ENCODE data around the gene AKAP7.
"Not testable (repeated sequence)": the region's sequence is repeated elsewhere in the genome, so short reads cannot be mapped to it uniquely, and the experiment has no call there.

AKAP7 gene

GRCh38 chr6:131135244-131136020 is at the start of gene AKAP7:
TSS of gene AKAP7 (plus strand) at chr6:131135467. CDS start at chr6:131135764, 297 bp downstream.
- DNase-seq (ENCODE audit: low spot score) = peak; percentile 54

- not testable (repeated sequence) for DNase-seq (ENCODE audit: low spot score)
Observed at GRCh38 chr6:131090339-131090738, 44.9 kb upstream of the AKAP7 start.

DNA sequence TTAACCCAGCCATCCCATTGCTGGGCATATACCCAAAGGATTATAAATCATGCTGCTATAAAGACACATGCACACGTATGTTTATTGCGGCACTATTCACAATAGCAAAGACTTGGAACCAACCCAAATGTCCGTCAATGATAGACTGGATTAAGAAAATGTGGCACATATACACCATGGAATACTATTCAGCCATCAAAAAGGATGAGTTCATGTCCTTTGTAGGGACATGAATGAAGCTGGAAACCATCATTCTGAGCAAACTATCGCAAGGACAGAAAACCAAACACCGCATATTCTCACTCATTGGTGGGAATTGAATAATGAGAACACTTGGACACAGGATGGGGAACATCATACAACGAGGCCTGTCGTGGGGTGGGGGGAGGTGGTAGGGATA is 43.3 kb upstream of the AKAP7 start:
- DNase-seq (ENCODE audit: low spot score) = not testable (repeated sequence)

GRCh38 chr6:131093334-131093733 is 41.9 kb upstream of the AKAP7 start:
- DNase-seq (ENCODE audit: low spot score) = no peak

DNA sequence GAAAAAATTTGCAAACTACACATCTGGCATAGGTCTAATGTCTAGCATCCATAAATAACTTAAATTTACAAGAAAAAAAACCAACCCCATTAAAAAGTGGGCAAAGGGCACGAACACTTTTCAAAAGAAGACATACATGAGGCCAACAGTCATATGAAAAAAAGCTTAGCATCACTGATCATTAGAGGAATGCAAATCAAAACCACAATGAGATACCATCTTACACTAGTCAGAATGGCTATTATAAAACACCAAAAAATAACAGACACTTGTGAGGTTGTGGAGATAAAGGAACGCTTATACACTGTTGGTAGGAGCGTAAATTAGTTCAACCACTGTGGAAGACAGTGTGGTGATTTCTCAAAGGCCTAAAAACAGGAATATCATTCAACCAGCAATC is 38.5 kb upstream of the AKAP7 start:
- no peak for DNase-seq (ENCODE audit: low spot score)

DNA sequence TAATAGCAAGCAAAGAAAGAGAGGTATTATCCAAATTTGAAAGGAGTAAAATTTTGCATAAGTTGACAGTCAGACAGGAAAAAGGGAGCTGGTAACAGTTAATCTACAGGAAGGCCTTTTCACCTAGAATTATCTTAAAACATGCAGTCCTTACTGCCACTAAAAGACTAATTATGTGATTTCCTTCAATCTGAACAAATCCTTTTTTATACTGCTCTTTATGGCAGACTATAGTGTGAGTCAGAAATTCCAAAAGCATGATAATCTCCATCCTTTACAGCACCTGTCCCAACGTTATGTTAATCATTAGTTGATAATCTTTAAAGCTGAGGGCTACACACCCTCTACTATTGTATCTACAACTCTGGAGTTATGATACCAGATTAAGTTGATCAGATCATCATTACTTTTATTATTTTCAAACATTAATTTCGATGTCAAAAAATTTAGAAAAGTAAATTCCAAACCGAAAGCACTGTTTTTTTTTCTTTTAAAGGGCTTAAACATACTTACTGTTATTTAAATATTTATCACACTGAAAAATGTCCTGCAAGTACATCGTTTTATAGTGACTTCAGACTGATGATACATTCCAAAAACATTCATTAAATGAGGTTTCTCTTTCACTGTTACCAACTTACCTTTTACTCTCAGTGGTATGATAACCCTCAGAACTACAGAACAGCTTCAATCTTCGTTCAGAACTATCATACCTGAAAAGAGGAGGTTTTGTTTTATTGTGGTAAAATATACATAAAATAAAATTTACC is 33.2 kb upstream of the AKAP7 start:
- no peak for DNase-seq (ENCODE audit: low spot score)

- no peak for DNase-seq (ENCODE audit: low spot score)
Observed at GRCh38 chr6:131103296-131103695, 32.0 kb upstream of the AKAP7 start.

- no peak for DNase-seq (ENCODE audit: low spot score)
Observed at GRCh38 chr6:131103901-131104300, 31.4 kb upstream of the AKAP7 start.

DNA sequence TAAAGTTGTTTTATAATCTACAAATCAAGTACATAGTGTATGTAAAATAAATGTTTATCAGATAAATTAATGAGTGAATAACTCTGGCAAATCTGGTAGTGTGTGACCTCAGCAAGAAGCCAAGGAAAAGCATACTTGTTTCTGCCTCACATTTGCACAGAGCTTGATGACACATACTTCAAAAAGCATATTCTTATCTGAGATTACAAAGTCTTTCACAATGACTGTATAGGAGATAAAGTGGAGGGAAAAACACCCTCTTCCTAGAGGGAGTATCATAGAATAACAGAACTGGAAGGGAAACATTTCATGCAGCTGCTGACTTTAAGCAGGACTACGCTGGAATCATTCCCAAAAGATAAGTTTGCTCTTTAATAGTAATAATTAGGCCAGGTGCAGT is 28.1 kb upstream of the AKAP7 start:
- DNase-seq (ENCODE audit: low spot score) = no peak

DNA sequence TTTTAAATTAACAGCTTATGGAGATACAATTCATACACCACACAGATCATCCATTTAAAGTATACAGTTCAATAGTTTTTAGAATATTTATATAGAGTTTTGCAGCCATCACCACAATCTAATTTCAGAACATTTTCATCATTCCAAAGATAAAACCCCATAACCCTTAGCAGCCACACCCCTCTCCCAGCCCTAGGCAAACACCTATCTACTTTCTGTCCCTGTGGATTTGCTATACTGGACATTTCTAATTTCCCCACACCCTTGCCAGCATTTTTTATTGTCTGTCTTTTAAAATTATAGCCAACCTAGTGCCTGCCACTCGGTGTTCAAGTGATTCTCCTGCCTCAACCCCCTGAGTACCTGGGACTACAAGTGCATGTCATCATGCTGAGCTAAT is 23.0 kb upstream of the AKAP7 start:
- no peak for DNase-seq (ENCODE audit: low spot score)

GRCh38 chr6:131115651-131116050 is 19.6 kb upstream of the AKAP7 start:
- DNase-seq (ENCODE audit: low spot score) = no peak

DNA sequence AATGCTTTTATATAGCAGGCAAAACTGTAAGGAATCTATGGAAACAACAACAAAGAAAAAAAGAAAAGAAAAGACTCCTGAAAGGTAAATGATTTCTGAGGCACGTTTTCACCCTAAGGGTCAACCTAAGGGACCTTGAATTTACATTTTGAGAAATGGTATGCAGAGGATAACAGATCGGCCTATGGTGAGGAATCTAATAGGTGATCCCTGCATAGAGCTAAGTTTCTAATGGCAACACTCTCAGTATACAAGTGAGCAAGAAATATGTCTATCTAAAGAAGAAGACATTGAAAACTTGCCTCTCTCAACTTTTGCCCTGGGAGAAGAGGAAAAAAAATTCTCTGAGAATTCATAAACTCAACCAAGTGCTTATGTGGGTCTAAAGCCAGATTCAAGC is 18.9 kb upstream of the AKAP7 start:
- no peak for DNase-seq (ENCODE audit: low spot score)

DNA sequence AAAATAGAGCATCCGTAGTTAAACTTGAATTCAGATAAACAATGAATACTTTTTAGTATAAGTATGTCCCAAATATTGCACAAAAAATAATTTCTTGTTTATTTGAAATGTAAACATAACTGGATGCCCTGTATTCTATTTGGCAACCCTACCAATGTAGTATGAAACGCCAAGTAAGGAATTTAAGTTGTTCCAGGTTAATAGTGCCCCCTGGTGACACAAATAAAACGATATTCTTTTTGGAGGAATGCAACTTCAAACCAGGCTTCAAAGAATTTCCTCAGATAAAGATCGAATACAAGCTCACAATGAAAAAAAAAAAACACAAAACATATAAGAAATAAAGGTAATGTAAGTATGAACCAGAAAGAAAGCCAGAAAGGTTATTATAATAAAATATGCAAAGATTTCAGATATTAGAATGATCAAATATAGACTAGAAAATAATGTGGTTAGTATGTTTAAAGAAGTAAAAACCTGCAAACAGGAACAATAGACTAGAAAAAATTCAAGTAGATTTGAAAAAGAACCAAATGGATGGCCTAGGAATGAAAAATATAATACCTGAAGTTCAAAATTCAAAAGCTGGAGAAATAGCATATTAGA is 18.4 kb upstream of the AKAP7 start:
- no peak for DNase-seq (ENCODE audit: low spot score)

- DNase-seq (ENCODE audit: low spot score) = no peak
Observed at GRCh38 chr6:131117878-131118277, 17.4 kb upstream of the AKAP7 start.

GRCh38 chr6:131122007-131122406 is 13.3 kb upstream of the AKAP7 start:
- no peak for DNase-seq (ENCODE audit: low spot score)

GRCh38 chr6:131122516-131122915 is 12.8 kb upstream of the AKAP7 start:
- DNase-seq (ENCODE audit: low spot score) = no peak

- no peak for DNase-seq (ENCODE audit: low spot score)
Observed at GRCh38 chr6:131124336-131125071, 10.8 kb upstream of the AKAP7 start.

DNA sequence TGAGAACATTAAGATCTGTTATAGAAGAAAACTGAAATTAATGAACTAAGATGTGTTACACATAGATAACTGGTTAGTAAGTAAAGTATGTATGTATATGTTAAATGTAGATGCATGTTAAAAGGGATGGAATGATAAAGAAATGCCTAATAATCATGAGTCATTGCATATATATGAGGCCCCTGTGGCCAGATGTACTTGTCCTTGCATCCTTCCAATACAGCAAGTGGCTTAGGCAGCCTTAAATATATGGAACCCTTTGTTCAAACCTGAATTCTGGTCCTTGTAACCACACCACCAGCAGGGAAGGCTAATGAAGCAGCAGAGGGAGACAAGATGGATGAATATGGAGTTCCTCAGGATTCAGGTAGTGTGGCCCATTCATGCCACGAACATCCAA is 9.8 kb upstream of the AKAP7 start:
- DNase-seq (ENCODE audit: low spot score) = no peak

GRCh38 chr6:131129689-131130553 is 5.3 kb upstream of the AKAP7 start:
- no peak for DNase-seq (ENCODE audit: low spot score)

DNA sequence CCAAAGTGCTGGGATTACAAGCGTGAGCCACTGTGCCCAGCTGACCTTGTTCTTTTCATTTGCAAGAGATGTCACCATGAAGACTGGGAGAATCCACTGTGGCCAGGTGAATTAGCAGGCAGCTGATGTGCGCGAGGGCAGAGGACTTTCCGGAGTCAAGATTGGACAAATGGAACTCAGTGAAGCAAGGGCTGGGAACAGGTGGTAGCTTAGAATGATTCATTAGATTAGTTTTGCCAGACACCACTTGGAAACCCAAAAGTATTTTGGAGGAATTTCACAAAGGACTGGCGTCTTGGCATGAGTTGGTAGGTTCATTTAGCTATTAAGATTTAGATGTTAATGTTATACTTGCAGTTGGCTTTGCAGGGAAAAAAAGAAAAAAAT is 4.7 kb upstream of the AKAP7 start:
- DNase-seq (ENCODE audit: low spot score) = no peak

DNA sequence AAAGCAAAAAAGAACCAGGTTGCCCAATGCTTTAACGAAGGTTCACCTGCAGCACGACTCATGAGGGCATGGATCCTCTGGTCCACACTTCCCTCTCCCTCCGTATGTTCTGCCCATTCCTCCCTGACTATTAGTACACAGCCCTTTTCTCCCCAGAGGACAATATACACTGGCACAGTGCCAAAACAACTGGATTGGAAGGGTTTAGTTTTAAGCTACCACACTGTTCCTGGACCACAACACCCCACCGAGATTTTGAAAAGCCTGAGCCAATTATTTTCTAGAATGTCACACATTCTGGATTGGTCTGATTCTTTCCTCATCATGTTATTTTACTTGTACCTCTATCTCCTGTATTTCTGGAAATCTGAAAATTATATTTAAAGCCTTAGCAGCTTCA is 2.9 kb upstream of the AKAP7 start:
- DNase-seq (ENCODE audit: low spot score) = no peak

All from COLO829 (cell line).